GM18499 (cell line): Measurements from ENCODE around the gene CEACAM16.

Experiments used
- ATAC-seq: cut with Tn5 transposase; IDR thresholded peaks from one replicate; pipeline ENCODE4 v1.9.1; 2021; ENCODE audit warnings: moderate number of reproducible peaks; ENCODE audit not compliant: insufficient read depth, unreplicated experiment

Gene CEACAM16

DNA sequence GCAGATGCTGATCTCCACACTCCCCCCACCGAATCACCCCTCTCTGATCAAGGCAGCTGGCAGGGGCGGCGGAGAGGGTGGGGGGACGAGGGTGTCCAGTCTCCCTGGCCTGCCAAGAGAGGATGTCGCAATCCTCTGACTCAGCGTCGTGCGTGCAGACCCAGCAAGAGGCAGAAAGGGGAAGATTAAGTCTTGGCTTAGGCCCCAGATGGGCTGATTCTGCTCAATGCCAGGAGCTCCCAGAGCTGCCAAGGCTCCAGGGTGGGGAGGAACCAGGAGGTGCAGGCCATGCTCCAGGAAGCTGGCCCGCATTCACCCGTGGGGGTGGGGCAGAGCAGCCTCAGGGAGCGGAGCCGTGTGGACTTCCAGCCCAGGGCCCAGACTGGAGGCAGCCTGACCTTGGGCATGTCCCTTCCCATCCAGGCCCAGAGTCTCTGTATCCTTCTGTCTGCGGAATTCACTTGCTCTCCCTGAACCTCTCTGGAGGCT lies 42.9 kb downstream of the CEACAM16 start:
- ATAC-seq: no peak

DNA sequence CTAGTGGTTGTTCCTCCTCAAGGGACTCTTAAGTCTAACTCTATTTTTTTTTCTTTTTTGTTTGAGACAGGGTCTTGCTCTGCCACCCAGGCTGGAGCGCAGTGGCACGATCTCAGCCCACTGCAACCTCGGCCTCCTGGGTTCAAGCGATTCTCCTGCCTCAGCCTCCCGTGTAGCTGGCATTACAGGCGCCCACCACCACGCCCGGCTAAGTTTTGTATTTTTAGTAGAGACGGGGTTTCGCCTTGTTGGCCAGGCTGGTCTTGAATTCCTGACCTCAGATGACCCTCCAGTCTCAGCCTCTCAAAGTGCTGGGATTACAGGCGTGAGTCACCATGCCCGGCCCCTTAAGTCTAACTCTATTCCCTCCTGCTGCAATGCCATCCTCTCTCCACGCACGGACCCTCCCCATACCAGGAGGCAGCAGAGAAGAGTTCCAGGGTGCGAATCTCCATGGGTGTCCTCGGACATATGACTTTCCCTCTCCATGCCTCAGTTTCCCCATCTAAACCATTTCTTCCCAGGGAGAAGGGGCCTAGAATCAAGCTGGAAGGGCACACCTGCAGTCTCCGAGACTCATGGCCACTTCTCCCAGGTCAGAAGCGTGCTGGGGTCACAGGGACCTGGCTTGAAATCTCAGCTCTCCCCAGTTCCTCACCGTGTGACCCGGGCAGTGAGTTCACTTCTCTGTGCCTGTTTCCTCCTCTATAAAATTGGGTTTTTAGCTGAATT lies 43.5 kb downstream of the CEACAM16 start:
- ATAC-seq: no peak

DNA sequence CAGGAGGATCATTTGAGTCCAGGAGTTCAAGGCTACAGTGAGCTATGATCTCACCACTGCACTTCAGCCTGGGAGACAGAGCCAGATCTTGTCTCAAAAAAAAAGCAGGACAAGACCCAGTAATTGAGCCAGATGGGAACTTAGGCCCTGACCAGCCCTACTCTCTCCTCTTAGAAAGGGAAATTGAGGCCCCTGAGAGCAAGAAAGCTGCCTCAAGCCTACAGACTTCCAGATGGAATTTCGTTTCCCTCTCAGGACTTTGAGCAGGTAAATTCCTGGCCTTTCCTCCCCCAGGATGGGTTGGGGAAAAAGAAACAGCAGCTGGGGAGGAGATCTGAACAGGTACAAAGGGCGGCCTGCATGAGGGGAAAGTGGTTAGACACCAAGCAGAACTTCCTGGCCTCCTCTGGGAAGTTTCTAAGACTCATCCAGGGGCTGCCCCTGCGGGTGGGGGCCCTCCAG lies 46.0 kb downstream of the CEACAM16 start:
- ATAC-seq: no peak

DNA sequence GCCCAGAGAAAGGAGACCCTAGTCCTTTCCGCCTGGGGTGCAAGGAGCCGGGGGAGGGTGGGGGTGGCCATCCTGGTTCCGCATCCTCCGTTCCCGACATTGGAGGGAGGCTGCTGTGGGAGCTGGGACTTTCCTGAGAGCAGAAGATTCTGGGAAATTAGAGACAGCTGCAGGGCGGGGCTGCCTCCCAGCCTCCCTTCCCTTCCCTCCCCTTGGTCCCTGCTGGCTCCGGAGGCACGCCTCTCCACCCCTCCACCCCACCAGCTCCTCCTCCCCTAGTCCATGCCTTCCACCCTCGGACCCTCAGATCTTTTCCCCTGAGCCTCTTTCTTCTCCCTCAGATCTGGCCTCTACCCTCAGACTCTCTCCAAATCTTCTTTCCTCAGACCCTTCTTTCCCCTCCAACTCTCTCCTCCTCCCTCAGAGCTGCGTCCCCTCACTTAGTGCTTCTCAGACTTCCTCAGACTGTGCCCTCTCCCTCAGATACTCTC lies 46.4 kb downstream of the CEACAM16 start:
- no peak for ATAC-seq

DNA sequence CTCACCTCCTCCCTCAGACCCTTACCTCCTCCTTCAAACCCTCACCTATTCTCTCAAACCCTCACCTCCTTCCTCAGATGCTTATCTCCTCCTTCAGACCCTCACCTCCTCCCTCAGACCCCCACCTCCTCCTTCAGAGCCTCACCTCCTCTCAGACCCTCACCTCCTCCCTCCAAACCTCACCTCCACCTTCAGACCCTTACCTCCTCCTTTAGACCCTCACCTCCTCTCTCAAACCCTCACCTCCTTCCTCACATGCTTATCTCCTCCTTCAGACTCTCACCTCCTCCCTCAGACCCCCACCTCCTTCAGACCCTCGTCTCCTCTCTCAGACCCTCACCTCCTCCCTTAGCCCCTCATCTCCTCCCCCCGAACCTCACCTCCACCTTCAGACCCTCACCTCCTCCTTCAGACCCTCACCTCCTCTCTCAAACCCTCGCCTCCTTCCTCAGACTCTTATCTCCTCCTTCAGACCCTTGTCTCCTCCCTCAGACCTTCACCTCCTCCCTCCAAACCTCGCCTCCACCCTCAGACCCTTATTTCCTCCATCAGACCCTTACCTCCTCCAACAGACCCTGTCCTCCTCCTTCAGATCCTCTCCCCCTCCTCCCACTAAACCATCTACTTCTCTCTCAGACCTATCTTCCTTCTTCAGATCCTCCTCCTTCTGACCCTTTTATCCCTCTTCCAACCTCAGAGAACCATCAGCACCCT lies 47.1 kb downstream of the CEACAM16 start:
- ATAC-seq: no peak

DNA sequence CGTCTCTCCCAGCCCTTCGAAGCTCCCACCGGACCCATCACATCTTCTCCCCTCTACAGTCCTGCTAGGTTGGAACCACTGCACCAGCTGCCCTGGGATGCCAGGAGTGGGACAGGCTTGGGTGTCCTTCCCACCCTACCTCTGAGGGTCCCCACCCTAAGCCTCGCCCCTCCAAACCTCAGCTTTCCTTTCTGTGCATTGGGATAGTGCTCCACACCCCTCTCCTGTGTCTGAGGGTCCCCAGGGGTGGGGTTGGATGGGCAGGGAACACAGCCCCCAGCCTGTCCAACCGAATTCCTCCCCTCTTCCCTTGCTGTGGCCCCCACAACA lies 47.6 kb downstream of the CEACAM16 start:
- no peak for ATAC-seq

DNA sequence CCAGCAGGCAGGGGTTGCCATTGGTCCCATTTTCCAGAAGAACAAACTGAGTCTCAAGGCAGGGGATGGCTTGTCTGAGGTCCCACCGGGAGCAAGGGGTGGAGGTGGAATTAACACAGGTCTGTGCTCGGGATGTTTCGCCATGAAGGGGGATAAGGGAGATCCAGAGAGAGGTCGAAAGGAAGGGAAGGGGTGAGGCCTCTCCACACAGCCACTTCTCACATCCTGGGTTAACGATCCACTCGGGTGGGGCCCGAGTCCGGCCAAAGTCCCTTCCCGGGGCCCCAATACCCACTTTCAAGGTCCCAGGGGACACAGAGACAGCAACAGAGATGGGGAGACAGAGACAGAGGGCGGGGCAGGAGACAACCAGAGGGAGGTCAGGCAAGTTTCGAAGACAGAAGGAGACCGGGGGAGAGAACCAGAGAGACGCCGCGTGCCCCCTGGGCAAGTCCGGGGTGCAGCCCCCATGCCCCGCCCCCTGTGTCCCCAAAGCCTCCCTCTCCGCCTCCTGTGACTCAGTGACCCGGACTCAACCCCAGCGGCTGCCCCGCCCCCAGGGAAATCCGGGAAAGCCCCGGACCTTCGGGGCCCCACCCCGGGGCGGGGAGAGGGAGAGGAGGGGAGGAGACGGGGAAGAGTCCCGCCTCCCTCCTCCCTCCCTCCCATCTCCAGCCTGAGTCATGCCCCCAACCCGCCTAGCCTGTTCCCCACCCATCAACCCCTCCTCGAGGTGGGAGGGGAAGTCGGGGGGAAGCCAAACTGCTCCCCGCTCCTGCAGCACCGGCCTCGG lies 48.2 kb downstream of the CEACAM16 start:
- ATAC-seq: no peak

DNA sequence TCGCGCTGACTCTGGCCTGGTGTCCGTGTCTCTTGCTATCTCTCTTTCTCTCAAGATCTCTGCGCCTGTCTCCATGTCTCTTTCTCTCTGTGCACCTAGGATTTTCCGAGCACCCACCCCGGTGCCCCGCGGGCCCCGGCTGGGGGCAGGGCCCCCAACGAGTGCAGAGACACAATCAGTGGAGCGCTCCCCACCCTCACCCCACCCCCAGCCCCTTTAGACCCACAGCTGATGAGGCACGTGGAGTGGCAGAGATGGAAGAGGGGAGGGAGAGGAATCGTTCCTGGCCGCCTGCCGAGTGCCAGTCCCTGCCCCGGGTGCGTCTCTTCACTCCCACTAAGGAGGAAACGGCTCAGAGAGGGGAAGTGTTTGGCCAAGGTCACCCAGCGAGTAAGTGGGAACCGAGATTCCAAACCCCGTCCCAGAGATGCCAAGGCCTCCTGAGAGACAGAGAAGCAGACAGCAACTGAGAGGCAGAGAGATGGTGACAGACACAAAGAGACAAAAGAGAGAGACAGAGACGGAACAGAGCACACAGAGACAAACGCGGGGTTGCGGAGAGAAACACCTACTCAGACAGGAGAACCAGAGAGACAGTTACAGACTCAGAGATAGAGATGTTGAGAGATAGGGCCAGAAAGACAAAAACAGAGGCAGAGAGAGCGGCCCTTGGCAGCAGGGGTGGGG lies 48.9 kb downstream of the CEACAM16 start:
- no peak for ATAC-seq

DNA sequence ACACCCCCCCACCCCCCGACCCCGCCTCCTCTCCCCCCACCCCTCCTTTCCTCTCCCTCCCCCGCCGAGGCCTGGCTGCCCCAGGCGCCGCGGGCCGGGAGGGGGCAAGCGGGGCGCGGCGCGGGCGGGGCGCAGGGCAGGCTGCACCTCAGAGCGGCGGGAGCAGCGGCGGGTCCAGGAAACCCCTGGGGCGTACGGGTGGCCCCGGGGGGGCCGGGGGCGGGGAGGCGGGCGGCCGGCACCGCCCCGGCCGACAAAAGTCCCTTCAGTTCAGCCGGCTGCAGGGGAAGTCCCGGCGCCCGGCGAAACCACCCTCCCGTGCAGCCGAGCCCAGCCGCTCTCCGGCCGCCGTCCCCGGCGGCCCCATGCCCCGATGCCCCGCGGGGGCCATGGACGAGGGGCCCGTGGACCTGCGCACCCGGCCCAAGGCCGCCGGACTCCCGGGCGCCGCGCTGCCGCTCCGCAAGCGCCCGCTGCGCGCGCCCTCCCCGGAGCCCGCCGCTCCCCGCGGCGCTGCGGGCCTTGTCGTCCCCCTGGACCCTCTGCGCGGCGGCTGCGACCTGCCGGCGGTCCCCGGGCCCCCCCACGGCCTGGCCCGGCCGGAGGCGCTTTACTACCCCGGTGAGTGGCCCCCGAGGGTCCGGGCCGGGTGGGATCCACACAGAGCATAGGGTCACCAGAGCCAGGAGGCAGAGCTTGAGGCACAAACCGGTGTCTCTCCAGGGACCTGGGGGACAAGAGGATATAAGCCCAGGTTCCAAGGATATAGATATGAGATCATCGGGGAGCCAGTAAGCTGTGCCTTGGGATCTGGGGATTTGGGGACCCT lies 49.7 kb downstream of the CEACAM16 start, which contains the start of gene BCL3:
TSS of gene BCL3 (plus strand) at position 283 of the 829 bp plus-strand sequence. CDS start at position 366, 83 bp downstream.
- ATAC-seq: no peak

DNA sequence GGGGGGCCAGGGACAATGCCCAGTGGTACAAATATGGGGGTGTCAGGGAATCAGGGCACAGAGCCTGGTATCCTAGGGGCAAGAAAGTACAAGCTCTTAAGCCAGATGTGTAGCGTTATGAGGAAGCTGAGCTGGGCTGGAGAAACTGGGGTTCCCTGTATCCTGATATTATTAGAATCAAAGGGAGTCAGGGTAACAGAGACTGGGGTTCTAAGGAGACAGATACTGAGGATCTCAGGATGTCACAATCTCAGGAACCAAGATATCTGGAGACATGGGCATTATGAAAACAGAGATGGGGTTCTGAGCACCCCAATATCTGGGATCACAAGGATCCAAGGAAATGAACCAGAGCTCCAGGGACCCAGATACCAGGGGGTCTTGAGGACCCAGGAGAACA lies 50.3 kb downstream of the CEACAM16 start:
- ATAC-seq: no peak

DNA sequence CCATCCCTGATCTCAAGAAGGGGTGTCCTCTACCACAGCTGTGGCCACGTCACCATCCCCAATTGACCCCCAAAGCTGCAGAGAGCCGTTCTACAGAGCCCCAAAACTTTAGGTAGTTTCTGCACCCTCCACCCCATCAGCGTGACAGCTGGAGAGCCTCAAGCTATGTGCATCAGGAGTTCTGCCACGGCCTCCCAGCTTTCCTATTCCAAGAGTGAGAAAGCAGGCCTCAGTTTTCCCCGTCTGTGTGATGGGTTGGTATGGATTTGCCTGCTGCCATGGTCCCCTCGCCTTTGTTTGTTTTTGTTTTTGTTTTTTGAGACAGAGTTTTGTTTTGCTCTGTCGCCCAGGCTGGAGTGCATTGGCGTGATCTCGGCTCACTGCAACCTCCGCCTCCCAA lies 51.0 kb downstream of the CEACAM16 start:
- ATAC-seq: no peak

DNA sequence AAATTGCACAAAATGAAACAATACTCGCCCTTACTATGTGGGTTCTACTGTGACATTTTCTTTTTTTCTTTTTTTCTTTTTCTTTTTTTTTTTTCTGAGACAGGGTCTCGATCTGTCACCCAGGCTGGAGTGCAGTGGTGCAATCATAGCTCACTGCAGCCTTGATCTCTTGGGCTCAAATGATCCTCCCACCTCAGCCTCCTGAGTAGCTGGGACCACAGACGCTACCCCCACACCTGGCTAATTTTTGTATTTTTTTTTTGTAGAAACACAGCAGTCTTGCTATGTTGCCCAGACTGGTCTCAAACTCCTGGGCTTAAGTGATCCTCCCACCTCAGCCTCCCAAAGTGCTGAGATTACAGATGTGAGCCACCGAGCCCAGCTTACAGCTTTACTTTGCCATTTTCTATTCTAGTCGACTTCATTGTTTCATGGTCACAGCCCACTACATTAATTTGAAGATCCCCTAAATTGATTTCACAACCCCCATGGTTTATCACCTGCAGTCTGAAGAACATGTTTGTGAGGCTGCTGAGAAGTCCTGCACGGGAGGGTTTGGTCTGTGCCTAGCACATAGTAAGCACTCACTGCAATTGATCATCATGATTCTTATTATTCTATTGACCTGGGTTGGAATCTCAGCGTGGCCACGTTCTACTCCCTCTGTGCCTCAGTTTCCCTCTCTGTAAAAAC lies 53.3 kb downstream of the CEACAM16 start:
- no peak for ATAC-seq

DNA sequence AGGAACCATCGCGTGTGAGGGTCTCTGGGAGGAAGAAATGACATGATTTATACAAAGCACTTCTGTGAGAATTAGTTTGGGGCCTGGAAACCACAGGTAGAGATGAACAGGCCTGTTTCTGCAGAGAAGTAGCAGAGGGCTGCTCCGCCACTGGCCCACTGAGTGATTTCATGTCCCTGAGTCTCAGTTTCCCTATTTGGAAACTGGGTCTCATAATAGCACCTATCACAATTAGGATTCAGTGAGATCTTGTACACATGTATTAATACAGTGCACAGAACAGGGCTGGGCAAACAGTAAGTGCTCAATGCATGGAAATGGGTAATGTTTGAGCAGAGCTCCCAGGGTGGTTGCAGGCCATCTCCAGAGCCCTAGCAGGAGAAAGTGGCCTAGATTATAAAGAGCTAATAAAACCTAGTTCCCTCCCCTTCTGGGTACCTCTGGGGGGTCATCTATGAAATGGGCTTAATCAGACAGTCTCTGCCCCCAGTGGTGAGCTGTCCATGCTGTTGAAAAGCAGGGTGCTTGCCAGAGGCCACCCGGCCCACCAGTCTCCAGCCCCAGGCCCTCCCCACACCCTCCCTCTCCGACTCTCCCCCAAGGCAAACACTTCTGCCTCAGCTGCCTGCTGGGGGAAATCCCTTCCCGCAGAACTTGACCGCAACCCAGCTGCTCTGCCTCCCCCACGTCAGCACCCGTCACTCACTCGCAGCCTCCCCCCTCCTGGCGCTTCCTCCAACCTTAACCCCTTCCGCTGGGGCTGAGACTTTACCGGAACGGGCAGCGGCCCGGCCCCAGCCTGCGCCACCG lies 54.1 kb downstream of the CEACAM16 start:
- ATAC-seq: peak; percentile 38

DNA sequence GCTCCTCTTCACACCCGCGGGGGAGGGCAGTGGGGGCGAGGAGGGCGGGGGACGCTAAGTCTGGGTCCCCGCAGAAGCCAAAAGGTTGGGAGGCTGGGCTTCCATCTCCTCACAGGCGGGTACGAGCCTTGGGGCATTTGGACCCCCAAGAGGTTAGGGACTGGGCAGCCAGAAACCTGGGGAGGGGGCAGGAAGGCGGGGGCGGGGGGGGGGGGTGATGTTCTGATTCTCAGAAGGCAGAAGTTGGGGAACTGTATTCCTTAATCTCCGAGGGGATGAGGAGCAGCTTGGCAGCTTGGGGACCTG lies 54.6 kb downstream of the CEACAM16 start:
- no peak for ATAC-seq

DNA sequence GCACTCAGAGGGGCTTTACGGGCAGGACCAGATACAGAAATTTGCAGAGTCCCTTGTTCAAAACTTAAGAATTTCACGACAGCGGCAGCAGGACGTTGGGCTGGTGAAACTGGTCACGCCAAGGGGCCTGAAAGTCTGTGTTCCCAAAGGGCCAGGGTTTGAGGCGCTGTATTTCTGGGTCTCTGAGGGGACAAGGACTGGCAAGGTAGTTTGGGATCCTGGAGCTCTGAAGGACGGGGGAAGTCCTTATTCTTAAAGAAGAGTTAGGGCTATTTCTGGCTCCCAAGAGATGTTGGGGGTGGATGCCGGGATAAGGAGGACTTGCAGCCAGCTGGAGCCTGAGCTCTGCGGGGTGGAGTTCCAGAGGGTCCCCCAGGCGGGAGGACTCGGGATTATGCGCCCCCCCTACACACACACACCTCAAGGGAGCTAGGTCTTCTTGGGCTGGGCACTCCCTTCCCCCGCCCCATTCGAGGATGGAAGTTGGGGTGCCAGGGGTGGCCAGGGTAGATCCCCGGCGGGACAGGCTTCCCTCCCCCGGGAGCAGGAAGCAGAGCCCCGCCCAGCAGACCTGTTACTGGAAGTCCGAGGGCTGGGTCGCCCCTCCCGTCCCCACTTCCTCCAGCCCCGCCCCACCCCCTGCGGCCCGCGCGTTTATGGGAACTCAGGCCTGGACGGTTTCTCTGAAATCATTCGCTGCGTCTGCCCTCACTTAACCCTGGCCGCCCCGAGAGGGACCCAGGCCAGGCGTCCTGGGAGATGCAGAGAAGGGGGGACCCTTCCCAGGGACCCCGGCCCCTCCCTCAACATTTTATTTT lies 55.2 kb downstream of the CEACAM16 start:
- no peak for ATAC-seq

DNA sequence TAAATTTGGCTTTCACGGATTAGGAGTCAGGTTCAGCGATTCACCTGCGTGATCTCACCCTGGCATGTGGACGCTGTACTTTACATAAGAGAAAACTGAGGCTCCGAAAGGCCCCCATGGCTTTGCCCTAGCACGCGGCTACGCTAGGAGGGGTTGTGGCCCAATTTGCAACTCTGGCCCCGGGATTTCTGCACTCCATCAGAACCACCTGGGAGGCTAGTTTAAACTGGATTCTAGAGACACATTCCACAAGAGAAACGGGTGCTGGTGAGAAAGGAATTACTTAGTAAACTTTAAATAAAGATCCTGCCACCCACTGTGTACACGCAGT lies 55.8 kb downstream of the CEACAM16 start:
- no peak for ATAC-seq

DNA sequence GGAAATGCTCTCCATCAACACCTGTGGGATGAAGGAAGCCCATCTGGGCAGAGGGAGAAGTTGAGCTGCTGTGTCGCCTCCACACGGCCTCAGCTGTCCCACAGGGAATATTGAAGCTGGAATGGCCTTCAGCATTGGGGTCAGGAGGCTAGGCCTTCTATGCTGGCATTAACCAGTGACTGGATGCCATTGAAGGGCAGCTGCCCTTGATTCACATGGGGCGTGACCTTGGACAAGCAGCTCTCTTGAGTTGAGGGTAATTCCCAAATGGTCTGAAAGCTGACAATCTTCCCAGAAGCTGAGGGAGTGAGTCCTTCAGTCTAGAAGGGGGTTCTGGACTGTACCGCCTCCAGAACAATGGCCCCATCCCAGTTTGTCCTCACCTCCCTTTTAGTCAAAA lies 56.3 kb downstream of the CEACAM16 start:
- no peak for ATAC-seq
